ENCODE measurements around the gene RBFOX1. TPM values are rescaled to one million over a fixed set of nuclear protein-coding genes. Genes with fewer than 3 reads are reported as not detected.

Gene RBFOX1
- total RNA-seq, 1 donor = not detected

- DNase-seq (ENCODE audit: low read depth) = no peak
- no peak overlapping the region for H3K4me3 ChIP-seq (ENCODE audit: low read depth, low read length)
- TF ChIP-seq CTCF (IDR thresholded peaks at IDR 0.05; ENCODE audit: insufficient read depth, low read depth, low read length) = no peak
Observed at GRCh38 chr16:7366993-7367880, 34.6 kb downstream of the RBFOX1 start.

- no peak for DNase-seq (ENCODE audit: low read depth)
- no peak for TF ChIP-seq CTCF (IDR thresholded peaks at IDR 0.05; ENCODE audit: insufficient read depth, low read depth, low read length)
Observed at GRCh38 chr16:7369204-7369603, 36.6 kb downstream of the RBFOX1 start.

GRCh38 chr16:7372095-7372494, 39.5 kb downstream of the RBFOX1 start:
- H3K4me3 ChIP-seq (ENCODE audit: low read depth, low read length) = no peak overlapping the region
- no peak for DNase-seq (ENCODE audit: low read depth)
- no peak for TF ChIP-seq CTCF (IDR thresholded peaks at IDR 0.05; ENCODE audit: insufficient read depth, low read depth, low read length)

More at GRCh38 chr16:7369204-7369603, 36.6 kb downstream of the RBFOX1 start:
- no peak overlapping the region for H3K4me3 ChIP-seq (ENCODE audit: low read depth, low read length)

- no peak for DNase-seq (ENCODE audit: low read depth)
Observed at GRCh38 chr16:7373776-7374175, 41.1 kb downstream of the RBFOX1 start.

GRCh38 chr16:7374614-7375174, 42.0 kb downstream of the RBFOX1 start:
- no peak overlapping the region for H3K4me3 ChIP-seq (ENCODE audit: low read depth, low read length)
- no peak for TF ChIP-seq CTCF (IDR thresholded peaks at IDR 0.05; ENCODE audit: insufficient read depth, low read depth, low read length)
- DNase-seq (ENCODE audit: low read depth) = no peak

More at GRCh38 chr16:7373776-7374175, 41.1 kb downstream of the RBFOX1 start:
- no peak overlapping the region for H3K4me3 ChIP-seq (ENCODE audit: low read depth, low read length)
- no peak for TF ChIP-seq CTCF (IDR thresholded peaks at IDR 0.05; ENCODE audit: insufficient read depth, low read depth, low read length)

GRCh38 chr16:7376227-7376626, 43.6 kb downstream of the RBFOX1 start:
- no peak overlapping the region for H3K4me3 ChIP-seq (ENCODE audit: low read depth, low read length)
- TF ChIP-seq CTCF (IDR thresholded peaks at IDR 0.05; ENCODE audit: insufficient read depth, low read depth, low read length) = no peak
- no peak for DNase-seq (ENCODE audit: low read depth)
